ENCODE data around the gene POLDIP2. TPM values are rescaled to one million over a fixed set of nuclear protein-coding genes. Genes with fewer than 3 reads are reported as not detected.

The POLDIP2 gene
- total RNA-seq, 2 donors from 2014 or later: 98.9 to 108 TPM

GRCh38 chr17:28390141-28390540 lies 32.8 kb upstream of the POLDIP2 start:
- Histone ChIP-seq H3K9me3 (no peaks in the 10 kb centered on the region), H3K27me3 (no peaks in the 10 kb centered on the region), H3K36me3 (peaks cover 29% of the 10 kb centered on the region), H3K4me1 (no peaks in the 10 kb centered on the region), H3K4me3 (no peak overlapping the region), H3K27ac (no peak overlapping the region)
- TF ChIP-seq CTCF (IDR thresholded peaks at IDR 0.05): no peak
- DNase-seq (ENCODE audit: low spot score): no peak

GRCh38 chr17:28388106-28388505 lies 30.8 kb upstream of the POLDIP2 start:
- DNase-seq (ENCODE audit: low spot score): no peak
- Histone ChIP-seq H3K36me3 (peaks cover 29% of the 10 kb centered on the region), H3K4me3 (no peak overlapping the region), H3K9me3 (no peaks in the 10 kb centered on the region), H3K4me1 (peaks cover 0 to 7% of the 10 kb centered on the region in 2 donors), H3K27me3 (no peaks in the 10 kb centered on the region), H3K27ac (no peak overlapping the region)
- no peak for TF ChIP-seq CTCF (IDR thresholded peaks at IDR 0.05)

- Histone ChIP-seq H3K4me1 (peaks cover 0 to 9% of the 10 kb centered on the region in 2 donors), H3K36me3 (peaks cover 29% of the 10 kb centered on the region), H3K9me3 (no peaks in the 10 kb centered on the region), H3K27me3 (no peaks in the 10 kb centered on the region), H3K27ac (no peak overlapping the region), H3K4me3 (no peak overlapping the region)
- TF ChIP-seq CTCF (IDR thresholded peaks at IDR 0.05): no peak
- DNase-seq (ENCODE audit: low spot score): no peak
Measured at GRCh38 chr17:28386391-28386790, 29.1 kb upstream of the POLDIP2 start.

GRCh38 chr17:28385406-28385805 lies 28.1 kb upstream of the POLDIP2 start:
- TF ChIP-seq CTCF (IDR thresholded peaks at IDR 0.05): no peak
- Histone ChIP-seq H3K4me3 (peak overlapping the region in 1 of 2 donors; percentile 55), H3K27ac (no peak overlapping the region), H3K9me3 (no peaks in the 10 kb centered on the region), H3K27me3 (no peaks in the 10 kb centered on the region), H3K4me1 (peaks cover 0 to 14% of the 10 kb centered on the region in 2 donors), H3K36me3 (peaks cover 24% of the 10 kb centered on the region)
- DNase-seq (ENCODE audit: low spot score): no peak

GRCh38 chr17:28385037-28385400 lies 27.7 kb upstream of the POLDIP2 start:
- no peak for TF ChIP-seq CTCF (IDR thresholded peaks at IDR 0.05)
- Histone ChIP-seq H3K27me3 (no peaks in the 10 kb centered on the region), H3K4me3 (peak overlapping the region; percentile 36 to 55), H3K36me3 (peaks cover 20% of the 10 kb centered on the region), H3K4me1 (peaks cover 0 to 14% of the 10 kb centered on the region in 2 donors), H3K9me3 (no peaks in the 10 kb centered on the region), H3K27ac (no peak overlapping the region)
- no peak for DNase-seq (ENCODE audit: low spot score)

GRCh38 chr17:28384281-28385036 lies 27.1 kb upstream of the POLDIP2 start:
- Histone ChIP-seq H3K4me1 (peaks cover 0 to 14% of the 10 kb centered on the region in 2 donors), H3K27me3 (no peaks in the 10 kb centered on the region), H3K27ac (no peak overlapping the region), H3K9me3 (no peaks in the 10 kb centered on the region), H3K36me3 (peaks cover 14% of the 10 kb centered on the region), H3K4me3 (peak overlapping the region; percentile 36 to 55)
- no peak for DNase-seq (ENCODE audit: low spot score)
- TF ChIP-seq CTCF (IDR thresholded peaks at IDR 0.05): no peak

All from right atrium auricular region (tissue), 2 donors.